Naive thymus-derived CD8-positive, alpha-beta T cell (primary cell): Measurements from ENCODE around the gene RARS1. TPM values are rescaled to one million over a fixed set of nuclear protein-coding genes. Genes with fewer than 3 reads are reported as not detected.

Experiments used
- ATAC-seq, 2 donors: fragments of 150-1000 bp; cut with Tn5 transposase in 1 of 2; sonication (Bioruptor Pico), chemical (Tn5 transposase) in 1 of 2; 1 replicate in 1 of 2; 2 replicates in 1 of 2; pipeline ENCODE4 v1.10.0; 2021; ENCODE audit warnings: mild to moderate bottlenecking in 2 of 2, moderate library complexity in 2 of 2
- POLR2A ChIA-PET: fragments of 350-600 bp; sonication (Branson Sonifier 250); formaldehyde crosslinking; loops from one replicate; lab custom pipeline; 2021; ENCODE audit warnings: antibody characterized with exemption; lab: Charles Lee
- DNase-seq, 10 donors: peaks; one replicate each; pipeline versions ENCODE4 v3.0.0 to v3.0.0-alpha.2; 2020 to 2022
- H3K27ac Mint-ChIP-seq, 10 donors: one replicate each; pipeline ENCODE4 v1.8.0; 2020 to 2022; ENCODE audit warnings: mild to moderate bottlenecking in 10 of 10, mixed read lengths in 10 of 10, moderate library complexity in 4 of 10, inconsistent platforms in 1 of 10
- H3K27me3 Mint-ChIP-seq, 5 donors: one replicate each; pipeline ENCODE4 v1.8.0; 2021 to 2022; ENCODE audit warnings: mixed read lengths in 5 of 5
- H3K36me3 Mint-ChIP-seq, 3 donors: one replicate each; pipeline ENCODE4 v1.8.0; 2020 to 2022; ENCODE audit warnings: mixed read lengths in 3 of 3, mild to moderate bottlenecking in 2 of 3, inconsistent platforms in 1 of 3
- H3K4me1 Mint-ChIP-seq, 4 donors: one replicate each; pipeline ENCODE4 v1.8.0; 2021 to 2022; ENCODE audit warnings: mixed read lengths in 4 of 4
- H3K4me3 Mint-ChIP-seq, 10 donors: one replicate each; pipeline ENCODE4 v1.8.0; 2020 to 2022; ENCODE audit warnings: mild to moderate bottlenecking in 10 of 10, mixed read lengths in 10 of 10, moderate library complexity in 6 of 10, inconsistent platforms in 1 of 10
- H3K9me3 Mint-ChIP-seq, 9 donors: one replicate each; pipeline ENCODE4 v1.8.0; 2020 to 2022; ENCODE audit warnings: mixed read lengths in 9 of 9, mild to moderate bottlenecking in 3 of 9, inconsistent platforms in 1 of 9, moderate library complexity in 1 of 9
- polyA plus RNA-seq, 3 donors: library from polyadenylated mRNA; unstranded; fragments of 300-500 nt; fragmentation: Illumina TruSeq; gene quantifications; one replicate each; pipeline ENCODE4 v1.2.3, GENCODE V29; 2021
- total RNA-seq, 8 experiments: library from RNA in 2 of 8; stranded (reverse) in 2 of 8; gene quantifications; one replicate each; pipeline ENCODE4 v1.2.3 and lab custom pipeline; 2021 to 2026

The RARS1 gene
- total and polyA plus RNA-seq, 5 experiments from 2014 or later: 25.9 to 114 (median 34.8) TPM

GRCh38 chr5:168489059-168489458 is 2.8 kb downstream of the RARS1 start:
- Mint-ChIP-seq H3K36me3 (peaks cover 15 to 62% (median 29%) of the 10 kb centered on the region in 3 donors), H3K4me1 (peaks cover 8 to 52% (median 39%) of the 10 kb centered on the region in 4 donors), H3K27me3 (peaks cover 0 to 2% (median 0%) of the 10 kb centered on the region in 5 donors), H3K9me3 (no peaks in the 10 kb centered on the region), H3K4me3 (peak overlapping the region in 1 of 10 donors; percentile 24), H3K27ac (no peak overlapping the region)
- POLR2A ChIA-PET: interaction anchor here (0.7 kb wide), 1 partner anchor 99 kb away, joined by 3 read pairs; no protein-coding TSS in a partner anchor
- ATAC-seq (no peak), DNase-seq (no peak)

GRCh38 chr5:168494057-168494555 is 7.8 kb downstream of the RARS1 start:
- Mint-ChIP-seq H3K27me3 (no peaks in the 10 kb centered on the region), H3K4me3 (no peak overlapping the region), H3K36me3 (peaks cover 26 to 95% (median 41%) of the 10 kb centered on the region in 3 donors), H3K9me3 (no peaks in the 10 kb centered on the region), H3K27ac (no peak overlapping the region), H3K4me1 (peaks cover 3 to 22% (median 8%) of the 10 kb centered on the region in 4 donors)
- DNase-seq (no peak), ATAC-seq (no peak)
- POLR2A ChIA-PET: no interaction called here

- H3K4me1 Mint-ChIP-seq: no peaks in the 10 kb centered on the region
- no peaks in the 10 kb centered on the region for H3K27me3 Mint-ChIP-seq
- no peak overlapping the region for H3K4me3 Mint-ChIP-seq
- DNase-seq: no peak
- POLR2A ChIA-PET: no interaction called here
- H3K36me3 Mint-ChIP-seq: peaks cover 0 to 92% (median 30%) of the 10 kb centered on the region in 3 donors
- H3K9me3 Mint-ChIP-seq: no peaks in the 10 kb centered on the region
- no peak for ATAC-seq
- peak overlapping the region in 1 of 10 donors; percentile 22 for H3K27ac Mint-ChIP-seq
Measured at GRCh38 chr5:168502563-168503237, 16.4 kb downstream of the RARS1 start.

- peaks cover 57 to 98% (median 81%) of the 10 kb centered on the region in 3 donors for H3K36me3 Mint-ChIP-seq
- H3K27me3 Mint-ChIP-seq: no peaks in the 10 kb centered on the region
- DNase-seq: no peak
- H3K9me3 Mint-ChIP-seq: peaks cover 0 to 20% (median 2%) of the 10 kb centered on the region in 9 donors
- POLR2A ChIA-PET: no interaction called here
- ATAC-seq: no peak
- no peak overlapping the region for H3K4me3 Mint-ChIP-seq
- peaks cover 0 to 2% (median under 1%) of the 10 kb centered on the region in 4 donors for H3K4me1 Mint-ChIP-seq
- H3K27ac Mint-ChIP-seq: no peak overlapping the region
Measured at GRCh38 chr5:168513861-168514428, 27.7 kb downstream of the RARS1 start.

GRCh38 chr5:168525856-168526255 is 39.6 kb downstream of the RARS1 start:
- peaks cover 0 to 5% (median 5%) of the 10 kb centered on the region in 3 donors for H3K36me3 Mint-ChIP-seq
- ATAC-seq: no peak

GRCh38 chr5:168527756-168528295 is 41.6 kb downstream of the RARS1 start:
- ATAC-seq (no peak), DNase-seq (no peak)
- Mint-ChIP-seq H3K27me3 (peaks cover 17 to 43% (median 39%) of the 10 kb centered on the region in 5 donors), H3K27ac (no peak overlapping the region), H3K36me3 (peaks cover 0 to 2% (median 0%) of the 10 kb centered on the region in 3 donors), H3K9me3 (peaks cover 0 to 9% (median 2%) of the 10 kb centered on the region in 9 donors), H3K4me3 (peak overlapping the region in 7 of 10 donors; percentile 1 to 74 (median 39)), H3K4me1 (peaks cover 6 to 15% (median 12%) of the 10 kb centered on the region in 4 donors)
- POLR2A ChIA-PET: no interaction called here

More at GRCh38 chr5:168525856-168526255, 39.6 kb downstream of the RARS1 start:
- DNase-seq: no peak
- no peak overlapping the region for H3K27ac Mint-ChIP-seq
- POLR2A ChIA-PET: no interaction called here
- peaks cover 0 to 9% (median 2%) of the 10 kb centered on the region in 9 donors for H3K9me3 Mint-ChIP-seq
- peaks cover 6 to 15% (median 12%) of the 10 kb centered on the region in 4 donors for H3K4me1 Mint-ChIP-seq
- no peak overlapping the region for H3K4me3 Mint-ChIP-seq
- H3K27me3 Mint-ChIP-seq: peaks cover 11 to 25% (median 22%) of the 10 kb centered on the region in 5 donors

- H3K9me3 Mint-ChIP-seq: peaks cover 0 to 9% (median 2%) of the 10 kb centered on the region in 9 donors
- H3K27me3 Mint-ChIP-seq: peaks cover 23 to 52% (median 46%) of the 10 kb centered on the region in 5 donors
- H3K4me3 Mint-ChIP-seq: peak within 1 kb of the TSS; percentile 63 to 85 (median 72)
- POLR2A ChIA-PET: no interaction called here
- peaks cover 0 to 2% (median 0%) of the 10 kb centered on the region in 3 donors for H3K36me3 Mint-ChIP-seq
- ATAC-seq (peak; percentile 6 to 47), DNase-seq (peak in 6 of 10 donors; percentile 7 to 34 (median 22))
- peaks cover 6 to 15% (median 12%) of the 10 kb centered on the region in 4 donors for H3K4me1 Mint-ChIP-seq
- H3K27ac Mint-ChIP-seq: peak within 1 kb of the TSS in 1 of 10 donors; percentile 49
Measured at GRCh38 chr5:168528521-168529373, 42.5 kb downstream of the RARS1 start, which contains the start of gene FBLL1. FBLL1 (plus strand) TSS chr5:168529305; CDS start chr5:168529505, 200 bp downstream.

GRCh38 chr5:168529374-168530234 is 43.3 kb downstream of the RARS1 start:
- POLR2A ChIA-PET: no interaction called here
- H3K27ac Mint-ChIP-seq: no peak overlapping the region
- ATAC-seq: peak in 1 of 2 donors; percentile 5
- H3K36me3 Mint-ChIP-seq: peaks cover 0 to 2% (median 0%) of the 10 kb centered on the region in 3 donors
- H3K4me3 Mint-ChIP-seq: peak overlapping the region; percentile 54 to 78 (median 66)
- H3K27me3 Mint-ChIP-seq: peaks cover 23 to 54% (median 46%) of the 10 kb centered on the region in 5 donors
- peaks cover 0 to 9% (median 2%) of the 10 kb centered on the region in 9 donors for H3K9me3 Mint-ChIP-seq
- peaks cover 6 to 15% (median 12%) of the 10 kb centered on the region in 4 donors for H3K4me1 Mint-ChIP-seq
- DNase-seq: peak in 1 of 10 donors; percentile 3

- Mint-ChIP-seq H3K4me3 (peak overlapping the region; percentile 54 to 78 (median 66)), H3K36me3 (peaks cover 0 to 2% (median 0%) of the 10 kb centered on the region in 3 donors), H3K27me3 (peaks cover 23 to 54% (median 46%) of the 10 kb centered on the region in 5 donors), H3K9me3 (peaks cover 0 to 9% (median 2%) of the 10 kb centered on the region in 9 donors), H3K27ac (no peak overlapping the region), H3K4me1 (peaks cover 6 to 15% (median 12%) of the 10 kb centered on the region in 4 donors)
- DNase-seq (no peak), ATAC-seq (no peak)
- POLR2A ChIA-PET: no interaction called here
Measured at GRCh38 chr5:168530621-168531150, 44.4 kb downstream of the RARS1 start.

- DNase-seq: no peak
- no peak for ATAC-seq
- H3K36me3 Mint-ChIP-seq: peaks cover 0 to 2% (median 0%) of the 10 kb centered on the region in 3 donors
- H3K4me3 Mint-ChIP-seq: peak overlapping the region in 3 of 10 donors; percentile 10 to 78 (median 63)
- peaks cover 4 to 15% (median 12%) of the 10 kb centered on the region in 4 donors for H3K4me1 Mint-ChIP-seq
- H3K27me3 Mint-ChIP-seq: peaks cover 23 to 54% (median 46%) of the 10 kb centered on the region in 5 donors
- H3K9me3 Mint-ChIP-seq: peaks cover 0 to 9% (median 2%) of the 10 kb centered on the region in 9 donors
- POLR2A ChIA-PET: no interaction called here
- no peak overlapping the region for H3K27ac Mint-ChIP-seq
Measured at GRCh38 chr5:168531191-168531590, 44.9 kb downstream of the RARS1 start.
